ENCODE measurements around the gene RAP1GAP. TPM values are rescaled to one million over a fixed set of nuclear protein-coding genes. Genes with fewer than 3 reads are reported as not detected.

The RAP1GAP gene
- total RNA-seq, 4 donors from 2014 or later, result 0.33 to 0.83 (median 0.56) TPM

DNA sequence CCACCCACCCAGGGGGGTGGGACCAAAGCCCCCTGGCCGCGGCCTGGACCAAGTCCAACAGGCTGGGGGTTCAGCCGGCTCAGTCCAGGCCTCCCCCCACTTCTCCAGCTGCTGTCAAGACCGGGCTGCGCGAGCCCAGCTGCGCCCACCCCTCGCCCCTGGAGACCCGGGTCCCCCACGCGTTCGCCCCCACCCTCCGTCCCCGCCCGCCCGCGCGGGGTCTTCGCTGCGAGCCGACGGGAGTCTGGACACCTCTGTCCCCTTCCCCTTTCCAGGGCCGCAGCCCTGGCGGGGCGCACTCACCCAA is 253 bp downstream of the RAP1GAP start:
- Histone ChIP-seq H3K36me3 (no peaks in the 10 kb centered on the region), H3K4me1 (peaks cover 44 to 51% (median 47%) of the 10 kb centered on the region in 4 donors), H3K27me3 (peaks cover 9 to 63% (median 31%) of the 10 kb centered on the region in 4 donors), H3K9me3 (no peaks in the 10 kb centered on the region), H3K4me3 (peak overlapping the region; percentile 45 to 53 (median 48)), H3K27ac (replicated peaks in 1 of 4) (no peak overlapping the region)
- no CpG with 5 or more reads among the region's 25 CpGs for WGBS
- TF ChIP-seq POLR2A (IDR thresholded peaks at IDR 0.05; ENCODE audit: low read depth) (no peak), EP300 (IDR thresholded peaks at IDR 0.05) (no peak), POLR2AphosphoS5 (IDR thresholded peaks at IDR 0.05) (no peak)
- TF ChIP-seq, protein P1, sequence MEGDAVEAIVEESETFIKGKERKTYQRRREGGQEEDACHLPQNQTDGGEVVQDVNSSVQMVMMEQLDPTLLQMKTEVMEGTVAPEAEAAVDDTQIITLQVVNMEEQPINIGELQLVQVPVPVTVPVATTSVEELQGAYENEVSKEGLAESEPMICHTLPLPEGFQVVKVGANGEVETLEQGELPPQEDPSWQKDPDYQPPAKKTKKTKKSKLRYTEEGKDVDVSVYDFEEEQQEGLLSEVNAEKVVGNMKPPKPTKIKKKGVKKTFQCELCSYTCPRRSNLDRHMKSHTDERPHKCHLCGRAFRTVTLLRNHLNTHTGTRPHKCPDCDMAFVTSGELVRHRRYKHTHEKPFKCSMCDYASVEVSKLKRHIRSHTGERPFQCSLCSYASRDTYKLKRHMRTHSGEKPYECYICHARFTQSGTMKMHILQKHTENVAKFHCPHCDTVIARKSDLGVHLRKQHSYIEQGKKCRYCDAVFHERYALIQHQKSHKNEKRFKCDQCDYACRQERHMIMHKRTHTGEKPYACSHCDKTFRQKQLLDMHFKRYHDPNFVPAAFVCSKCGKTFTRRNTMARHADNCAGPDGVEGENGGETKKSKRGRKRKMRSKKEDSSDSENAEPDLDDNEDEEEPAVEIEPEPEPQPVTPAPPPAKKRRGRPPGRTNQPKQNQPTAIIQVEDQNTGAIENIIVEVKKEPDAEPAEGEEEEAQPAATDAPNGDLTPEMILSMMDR (IDR thresholded peaks at IDR 0.05), result no peak
- DNase-seq (ENCODE audit: extremely low spot score), result no peak
- intact Hi-C loops (cut with DNase I), result no loop called here

DNA sequence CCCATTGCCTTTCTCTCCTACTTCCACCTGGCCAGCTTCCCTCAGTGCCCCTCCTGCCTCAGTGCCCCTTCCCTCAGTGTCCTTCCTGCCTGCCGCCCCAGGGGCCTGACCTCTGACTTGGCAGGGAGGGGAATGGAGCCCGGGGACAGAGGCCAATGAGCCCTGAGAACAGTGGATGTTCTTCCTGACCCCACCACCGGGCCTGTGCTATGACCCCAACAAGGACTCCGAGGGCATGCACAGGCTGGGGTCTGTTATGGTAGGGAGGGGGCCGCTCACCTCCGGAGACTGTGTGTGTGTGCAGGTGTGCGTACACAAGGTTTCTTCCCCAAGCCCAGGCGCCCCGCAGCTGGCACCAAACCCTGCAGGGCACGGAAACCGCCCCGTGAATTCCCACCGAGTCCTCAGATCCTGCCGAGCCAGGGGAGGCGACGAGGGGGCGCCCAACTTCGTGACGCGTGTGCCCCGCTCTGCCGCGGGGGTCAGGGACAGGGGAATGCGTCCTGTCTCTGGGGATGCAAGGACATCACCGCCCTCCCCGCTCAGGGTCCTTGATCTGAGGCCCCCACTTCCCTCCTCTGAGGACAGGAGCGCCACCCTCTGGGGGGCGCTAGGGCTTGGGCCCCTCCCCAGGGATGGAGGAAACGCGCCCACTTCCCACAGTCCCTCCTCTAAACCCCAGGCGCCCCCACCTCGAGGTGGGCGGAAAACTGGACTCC is 766 bp downstream of the RAP1GAP start:
- Histone ChIP-seq H3K27me3 (peaks cover 9 to 68% (median 31%) of the 10 kb centered on the region in 4 donors), H3K4me3 (peak overlapping the region; percentile 45 to 53 (median 48)), H3K36me3 (no peaks in the 10 kb centered on the region), H3K4me1 (peaks cover 39 to 46% (median 42%) of the 10 kb centered on the region in 4 donors), H3K27ac (replicated peaks in 1 of 4) (no peak overlapping the region), H3K9me3 (no peaks in the 10 kb centered on the region)
- intact Hi-C loops (cut with DNase I), result no loop called here
- 4% methylated on average over 15 of the region's 33 CpGs for WGBS
- no peak for DNase-seq (ENCODE audit: extremely low spot score)
- no peak for TF ChIP-seq POLR2A (IDR thresholded peaks at IDR 0.05; ENCODE audit: low read depth)

DNA sequence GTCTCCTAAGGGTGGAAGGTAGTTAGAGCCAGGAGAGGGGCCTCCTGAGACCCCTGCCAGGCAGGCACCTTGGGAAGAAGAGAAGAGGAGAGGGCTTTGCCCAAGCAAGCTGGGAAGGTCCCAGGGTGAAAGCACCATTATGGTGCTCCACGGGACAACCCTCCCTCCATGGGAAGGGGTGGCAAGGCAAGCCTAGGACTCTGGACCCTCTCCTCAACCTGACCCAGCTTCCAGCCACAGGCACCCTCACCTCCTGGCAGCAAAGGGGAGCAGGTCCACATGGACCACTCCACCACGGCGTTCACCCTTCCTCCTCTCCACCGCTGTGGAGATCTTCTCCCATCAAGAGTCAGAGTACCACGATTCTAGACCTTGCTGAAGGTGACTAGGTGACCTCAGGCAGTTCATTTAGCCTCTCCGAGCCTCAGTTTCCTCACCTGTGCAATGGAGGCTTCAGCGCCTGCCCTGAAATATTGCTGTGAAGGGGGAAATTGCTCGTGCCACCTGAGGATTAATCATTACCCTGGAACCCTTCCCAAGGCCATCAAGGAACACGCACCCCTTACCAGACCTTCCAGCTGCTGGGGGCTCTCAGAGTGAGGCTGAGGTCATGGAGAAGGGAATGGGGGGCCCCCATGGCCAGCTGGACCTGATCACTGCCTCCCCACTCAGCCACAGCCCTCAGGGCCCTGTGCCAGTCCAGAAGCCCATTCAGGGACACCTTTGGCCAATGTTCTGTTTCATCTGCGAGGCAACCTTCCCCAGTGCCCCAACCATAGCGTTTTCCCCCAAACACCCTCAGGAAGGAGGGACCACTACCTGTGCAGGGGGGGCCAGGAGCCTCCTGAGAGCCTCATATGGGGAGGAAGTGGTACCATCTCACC is 1.6 kb downstream of the RAP1GAP start:
- Histone ChIP-seq H3K27ac (replicated peaks in 1 of 4) (no peak overlapping the region), H3K27me3 (peaks cover 9 to 76% (median 31%) of the 10 kb centered on the region in 4 donors), H3K9me3 (no peaks in the 10 kb centered on the region), H3K4me1 (peaks cover 31 to 38% (median 34%) of the 10 kb centered on the region in 4 donors), H3K36me3 (no peaks in the 10 kb centered on the region), H3K4me3 (no peak overlapping the region)
- intact Hi-C loops (cut with DNase I), result no loop called here
- TF ChIP-seq POLR2A (IDR thresholded peaks at IDR 0.05; ENCODE audit: low read depth), result no peak
- WGBS, result 87% methylated on average over 10 of the region's 11 CpGs
- DNase-seq (ENCODE audit: extremely low spot score), result no peak

DNA sequence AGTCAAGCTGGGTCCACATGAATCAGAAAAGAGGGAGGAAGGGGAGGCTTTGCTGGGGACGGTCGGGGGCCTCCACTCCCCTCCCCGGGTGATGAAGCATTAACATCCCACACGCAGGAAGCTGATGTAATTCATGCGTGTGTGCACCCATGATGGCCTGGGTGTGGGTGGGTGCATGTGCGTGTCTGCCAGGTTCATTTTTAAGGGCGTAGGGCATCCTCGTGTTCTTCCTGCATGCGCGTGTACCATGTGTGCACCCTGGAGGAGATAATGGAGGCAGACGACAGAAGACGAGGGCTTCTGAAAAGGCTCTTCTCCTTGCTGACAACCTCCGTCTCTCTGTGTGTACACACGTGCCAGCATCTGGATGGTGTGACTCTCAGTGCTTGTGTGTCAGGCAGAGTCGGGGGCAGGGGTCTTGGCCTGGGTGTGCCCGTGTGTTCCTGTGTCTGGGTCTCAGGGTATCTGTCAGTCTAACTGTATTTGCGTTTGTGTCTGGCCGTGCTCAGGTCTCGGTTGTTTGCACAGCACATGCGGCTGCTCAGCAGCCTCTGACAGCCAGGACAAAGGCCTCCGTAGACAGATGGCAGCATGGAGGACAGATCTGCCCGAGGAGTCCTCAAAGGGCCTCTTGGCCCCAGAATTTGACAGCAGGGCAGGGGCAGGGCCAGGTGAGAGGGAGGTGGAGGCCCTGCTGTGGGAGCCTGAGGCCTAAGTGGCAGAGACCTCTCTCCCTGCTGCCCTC is 2.4 kb downstream of the RAP1GAP start:
- WGBS, result 66% methylated on average over 21 of the region's 22 CpGs
- peaks cover 9 to 84% (median 31%) of the 10 kb centered on the region in 4 donors for H3K27me3 ChIP-seq
- no peak for DNase-seq (ENCODE audit: extremely low spot score)
- intact Hi-C loops (cut with DNase I), result no loop called here
- no peaks in the 10 kb centered on the region for H3K9me3 ChIP-seq
- no peak for TF ChIP-seq POLR2AphosphoS5 (IDR thresholded peaks at IDR 0.05)
- no peak overlapping the region for H3K4me3 ChIP-seq
- H3K4me1 ChIP-seq, result peaks cover 23 to 30% (median 26%) of the 10 kb centered on the region in 4 donors
- H3K36me3 ChIP-seq, result no peaks in the 10 kb centered on the region
- no peak overlapping the region for H3K27ac ChIP-seq (replicated peaks in 1 of 4)

DNA sequence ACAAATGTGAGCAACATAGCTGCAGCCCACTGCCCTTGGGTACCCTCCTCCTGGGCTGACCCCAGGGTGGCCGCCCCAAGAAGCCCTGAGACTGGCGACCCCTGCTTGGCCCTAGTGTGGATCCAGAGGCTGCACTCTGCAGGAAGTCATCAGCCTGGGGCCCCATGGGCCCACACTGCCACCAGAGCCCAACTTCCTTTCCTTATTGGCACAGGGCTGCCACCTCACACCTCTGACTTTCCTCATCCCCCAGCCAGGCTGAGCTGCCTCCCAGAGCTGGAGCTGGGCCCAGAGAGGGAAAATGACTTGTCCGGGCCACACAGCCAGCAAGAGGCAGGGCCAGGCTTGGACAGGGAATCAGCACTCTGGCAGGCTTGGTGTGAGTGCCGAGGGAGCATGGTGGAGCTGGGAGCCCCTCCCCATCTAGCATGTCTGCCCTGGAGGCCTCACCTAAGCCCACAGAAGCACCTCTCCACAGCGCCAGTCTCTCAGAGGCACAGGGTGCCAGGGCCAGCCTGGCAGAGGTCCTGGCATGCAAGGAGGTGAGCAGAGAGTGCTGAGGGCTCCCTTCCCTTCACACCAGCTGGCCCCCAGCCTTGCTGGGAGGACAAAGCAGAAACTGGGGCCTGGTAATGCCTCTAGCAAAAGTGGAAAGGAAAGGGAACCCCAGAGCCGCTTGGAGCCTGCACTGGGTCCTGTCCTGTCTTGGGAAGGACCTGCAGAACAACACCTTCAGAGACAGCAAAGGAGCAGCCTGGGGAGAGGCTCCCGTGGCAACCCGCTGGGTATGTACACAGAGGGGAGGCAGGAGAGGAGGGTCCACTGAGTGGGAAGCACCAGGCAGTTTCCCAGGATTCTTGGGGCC is 3.2 kb downstream of the RAP1GAP start:
- intact Hi-C loops (cut with DNase I), result no loop called here
- no peak for DNase-seq (ENCODE audit: extremely low spot score)
- H3K9me3 ChIP-seq, result no peaks in the 10 kb centered on the region
- no peak overlapping the region for H3K4me3 ChIP-seq
- peaks cover 19 to 23% (median 21%) of the 10 kb centered on the region in 4 donors for H3K4me1 ChIP-seq
- WGBS, result 68% methylated on average over 7 of the region's 8 CpGs
- TF ChIP-seq POLR2AphosphoS5 (IDR thresholded peaks at IDR 0.05), result no peak
- TF ChIP-seq, protein P1 (IDR thresholded peaks at IDR 0.05), result no peak
- TF ChIP-seq POLR2A (IDR thresholded peaks at IDR 0.05; ENCODE audit: low read depth), result no peak
- no peak for TF ChIP-seq EP300 (IDR thresholded peaks at IDR 0.05)
- H3K27ac ChIP-seq (replicated peaks in 1 of 4), result no peak overlapping the region
- H3K36me3 ChIP-seq, result no peaks in the 10 kb centered on the region
- H3K27me3 ChIP-seq, result peaks cover 9 to 91% (median 31%) of the 10 kb centered on the region in 4 donors

Measured in esophagus muscularis mucosa (tissue), 4 donors.